Immature natural killer cell (primary cell): ENCODE data around the gene DCPS. TPM values are rescaled to one million over a fixed set of nuclear protein-coding genes. Genes with fewer than 3 reads are reported as not detected.
"Not testable (repeated sequence)": the region's sequence is repeated elsewhere in the genome, so short reads cannot be mapped to it uniquely, and the experiment has no call there.

ENCODE experiments used
- DNase-seq, 3 donors: peaks; one replicate each; pipeline ENCODE4 v3.0.0; 2022; ENCODE audit warnings: mixed read lengths in 1 of 3
- H3K27ac Mint-ChIP-seq, 6 donors: one replicate each; pipeline ENCODE4 v1.8.0; 2020; ENCODE audit warnings: mixed read lengths in 6 of 6, mild to moderate bottlenecking in 5 of 6, inconsistent platforms in 4 of 6, moderate library complexity in 3 of 6
- H3K27me3 Mint-ChIP-seq, 3 donors: one replicate each; pipeline ENCODE4 v1.8.0; 2020 to 2021; ENCODE audit warnings: low read depth in 3 of 3, mild to moderate bottlenecking in 3 of 3, mixed read lengths in 3 of 3, moderate library complexity in 3 of 3, inconsistent platforms in 1 of 3
- H3K36me3 Mint-ChIP-seq, 3 donors: one replicate each; pipeline ENCODE4 v1.8.0; 2020; ENCODE audit warnings: mixed read lengths in 3 of 3, inconsistent platforms in 2 of 3, mild to moderate bottlenecking in 2 of 3
- H3K4me1 Mint-ChIP-seq, 2 donors: one replicate each; pipeline ENCODE4 v1.8.0; 2020; ENCODE audit warnings: inconsistent platforms in 2 of 2, mild to moderate bottlenecking in 2 of 2, mixed read lengths in 2 of 2, moderate library complexity in 1 of 2
- H3K4me3 Mint-ChIP-seq, 5 donors: one replicate each; pipeline ENCODE4 v1.8.0; 2020; ENCODE audit warnings: mild to moderate bottlenecking in 5 of 5, mixed read lengths in 5 of 5, inconsistent platforms in 3 of 5, moderate library complexity in 3 of 5
- H3K9me3 Mint-ChIP-seq, 6 donors: one replicate each; pipeline ENCODE4 v1.8.0; 2020; ENCODE audit warnings: mild to moderate bottlenecking in 6 of 6, mixed read lengths in 6 of 6, inconsistent platforms in 4 of 6, moderate library complexity in 3 of 6
- polyA plus RNA-seq, 3 donors: library from polyadenylated mRNA; unstranded; fragments of 300-500 nt; fragmentation: Illumina TruSeq; gene quantifications; one replicate each; pipeline ENCODE4 v1.2.3, GENCODE V29; 2021

DCPS gene
- polyA plus RNA-seq, 3 donors from 2014 or later, result 33.1 to 65.7 (median 40.6) TPM

DNA sequence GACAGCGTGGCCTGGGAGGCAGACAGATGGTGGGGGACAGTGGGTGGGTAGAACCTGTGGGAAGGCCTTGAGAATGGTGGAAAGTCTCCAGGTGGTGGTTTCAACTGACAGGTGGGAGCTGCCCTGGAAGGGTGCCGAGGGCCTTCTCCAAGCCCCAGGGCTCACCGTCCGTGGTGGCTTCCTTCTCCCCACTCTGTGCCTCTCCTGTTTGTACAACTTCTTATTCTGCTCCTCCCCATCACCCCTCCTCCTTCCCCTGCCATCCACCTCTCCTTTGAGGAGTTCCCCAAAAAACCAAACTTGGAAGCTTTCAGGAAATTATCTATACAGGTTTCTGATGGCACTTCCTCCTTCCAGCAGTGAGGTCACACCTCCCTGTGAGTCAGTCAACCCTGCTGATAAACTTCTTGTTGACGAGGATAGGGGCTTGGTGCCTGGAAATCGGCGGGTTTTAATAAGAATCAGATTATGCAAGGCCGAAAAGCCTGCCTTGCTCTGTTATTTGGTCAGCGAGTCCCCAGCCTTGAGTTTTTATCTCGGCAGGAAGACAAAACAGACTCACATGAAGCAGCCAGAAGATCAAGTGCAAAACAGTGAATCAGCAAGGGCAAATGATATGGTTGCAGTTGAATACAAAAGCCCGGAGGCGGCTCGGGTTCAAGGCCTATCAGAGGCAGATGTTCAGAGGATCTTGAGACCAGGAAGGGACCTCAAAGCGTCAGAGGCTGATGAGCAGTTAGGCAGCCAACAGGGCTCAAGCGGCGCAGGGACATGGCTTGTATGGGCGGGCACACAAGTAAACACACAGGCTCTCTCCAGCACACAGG is 42.1 kb downstream of the DCPS start:
- H3K36me3 Mint-ChIP-seq, result peaks cover 19 to 37% (median 23%) of the 10 kb centered on the region in 3 donors
- no peaks in the 10 kb centered on the region for H3K9me3 Mint-ChIP-seq
- H3K27me3 Mint-ChIP-seq, result no peaks in the 10 kb centered on the region
- H3K4me3 Mint-ChIP-seq, result peak overlapping the region; percentile 2 to 51 (median 7)
- peaks cover 35 to 45% of the 10 kb centered on the region in 2 donors for H3K4me1 Mint-ChIP-seq
- no peak for DNase-seq
- H3K27ac Mint-ChIP-seq, result peak overlapping the region; percentile 87 to 96 (median 93)

DNA sequence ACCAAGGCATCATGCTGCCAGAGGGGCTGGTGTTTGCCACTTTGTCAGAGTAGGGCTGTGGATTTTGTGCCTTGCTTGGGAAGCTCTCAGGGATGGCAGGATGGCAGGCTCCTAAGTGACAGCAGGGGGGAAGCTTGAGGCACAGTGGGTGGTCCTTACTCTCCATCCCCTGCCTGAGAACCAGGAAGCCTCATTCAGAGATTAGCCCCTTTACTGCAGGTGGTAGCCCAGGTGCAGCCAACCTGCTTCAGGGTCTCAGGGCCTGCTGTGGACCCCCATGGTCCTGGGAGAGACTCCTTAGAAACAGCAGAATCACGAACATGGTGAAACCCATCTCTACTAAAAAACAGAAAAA is 42.7 kb downstream of the DCPS start:
- peaks cover 38 to 45% of the 10 kb centered on the region in 2 donors for H3K4me1 Mint-ChIP-seq
- peak overlapping the region in 2 of 5 donors; percentile 2 to 51 for H3K4me3 Mint-ChIP-seq
- no peaks in the 10 kb centered on the region for H3K27me3 Mint-ChIP-seq
- peaks cover 19 to 31% (median 23%) of the 10 kb centered on the region in 3 donors for H3K36me3 Mint-ChIP-seq
- H3K27ac Mint-ChIP-seq, result peak overlapping the region; percentile 87 to 96 (median 93)
- DNase-seq, result no peak
- H3K9me3 Mint-ChIP-seq, result no peaks in the 10 kb centered on the region

DNA sequence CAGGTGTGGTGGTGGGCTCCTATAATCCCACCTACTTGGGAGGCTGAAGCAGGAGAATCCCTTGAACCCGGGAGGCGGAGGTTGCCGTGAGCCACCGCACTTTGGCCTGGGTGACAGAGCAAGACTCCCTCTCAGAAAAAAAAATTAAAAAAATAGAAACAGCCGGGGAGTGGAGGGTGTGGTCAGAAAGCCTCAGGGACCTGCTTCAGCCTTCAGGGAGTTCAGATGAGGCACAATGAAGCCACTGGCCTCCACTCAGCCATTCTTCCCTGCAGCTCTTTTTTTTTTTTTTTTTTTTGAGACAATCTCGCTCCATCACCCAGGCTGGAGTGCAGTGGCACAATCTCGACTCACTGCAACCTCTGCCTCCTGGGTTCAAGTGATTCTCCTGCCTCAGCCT is 43.1 kb downstream of the DCPS start:
- DNase-seq, H3K27me3 Mint-ChIP-seq, H3K9me3 Mint-ChIP-seq, H3K4me3 Mint-ChIP-seq: not testable (repeated sequence)
- peaks cover 19 to 27% (median 23%) of the 10 kb centered on the region in 3 donors for H3K36me3 Mint-ChIP-seq
- peak overlapping the region; percentile 17 to 95 (median 90) for H3K27ac Mint-ChIP-seq
- peaks cover 42 to 45% of the 10 kb centered on the region in 2 donors for H3K4me1 Mint-ChIP-seq

DNA sequence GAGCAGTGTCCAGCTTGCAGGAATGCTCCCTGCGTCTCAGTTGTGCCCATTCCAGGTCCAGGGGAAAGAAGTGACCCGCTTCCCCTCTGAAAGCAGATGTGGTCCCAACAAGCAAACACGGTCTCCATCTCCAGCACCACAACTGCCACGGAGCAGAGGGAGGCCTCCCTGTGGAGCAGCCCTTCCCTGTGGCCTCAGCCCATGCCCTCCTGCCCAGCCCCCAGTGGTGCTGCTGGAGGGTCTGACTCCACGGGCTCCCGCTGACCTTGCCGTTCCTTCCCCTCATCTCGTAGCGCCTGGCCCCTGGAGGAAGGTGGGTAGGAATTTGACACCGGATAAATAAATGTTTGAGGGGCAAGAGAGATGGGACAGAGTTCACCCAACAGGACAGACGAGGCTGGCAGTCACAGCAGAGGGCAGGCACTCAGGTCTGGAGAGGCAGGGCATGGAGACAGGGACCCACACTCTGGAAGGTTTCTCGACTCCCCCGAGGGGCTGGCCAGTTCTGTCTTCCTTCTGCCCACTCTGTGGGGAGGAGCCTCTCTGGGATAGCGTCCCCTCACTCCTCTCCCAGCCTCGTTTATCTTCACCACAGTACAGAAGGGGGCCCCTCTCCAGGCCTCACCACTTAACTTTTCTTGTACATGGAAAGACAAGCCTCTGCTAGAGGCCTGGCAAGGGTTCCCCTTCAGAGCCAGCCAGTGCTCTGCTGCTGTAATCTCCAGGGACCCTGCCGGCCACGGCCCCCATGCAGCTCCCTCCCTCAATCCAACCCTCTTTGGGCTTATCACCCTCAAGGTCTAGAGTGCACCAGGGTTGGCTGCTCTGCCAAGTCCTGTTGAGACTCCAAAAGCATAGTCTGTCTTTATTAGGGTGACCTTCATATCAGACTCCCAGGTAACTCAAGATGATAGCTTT is 44.1 kb downstream of the DCPS start:
- H3K36me3 Mint-ChIP-seq, result peaks cover 19 to 25% (median 25%) of the 10 kb centered on the region in 3 donors
- H3K4me1 Mint-ChIP-seq, result peaks cover 48 to 50% of the 10 kb centered on the region in 2 donors
- H3K4me3 Mint-ChIP-seq, result no peak overlapping the region
- peaks cover 0 to 1% (median under 1%) of the 10 kb centered on the region in 3 donors for H3K27me3 Mint-ChIP-seq
- peak overlapping the region; percentile 17 to 95 (median 76) for H3K27ac Mint-ChIP-seq
- no peak for DNase-seq
- H3K9me3 Mint-ChIP-seq, result no peaks in the 10 kb centered on the region

DNA sequence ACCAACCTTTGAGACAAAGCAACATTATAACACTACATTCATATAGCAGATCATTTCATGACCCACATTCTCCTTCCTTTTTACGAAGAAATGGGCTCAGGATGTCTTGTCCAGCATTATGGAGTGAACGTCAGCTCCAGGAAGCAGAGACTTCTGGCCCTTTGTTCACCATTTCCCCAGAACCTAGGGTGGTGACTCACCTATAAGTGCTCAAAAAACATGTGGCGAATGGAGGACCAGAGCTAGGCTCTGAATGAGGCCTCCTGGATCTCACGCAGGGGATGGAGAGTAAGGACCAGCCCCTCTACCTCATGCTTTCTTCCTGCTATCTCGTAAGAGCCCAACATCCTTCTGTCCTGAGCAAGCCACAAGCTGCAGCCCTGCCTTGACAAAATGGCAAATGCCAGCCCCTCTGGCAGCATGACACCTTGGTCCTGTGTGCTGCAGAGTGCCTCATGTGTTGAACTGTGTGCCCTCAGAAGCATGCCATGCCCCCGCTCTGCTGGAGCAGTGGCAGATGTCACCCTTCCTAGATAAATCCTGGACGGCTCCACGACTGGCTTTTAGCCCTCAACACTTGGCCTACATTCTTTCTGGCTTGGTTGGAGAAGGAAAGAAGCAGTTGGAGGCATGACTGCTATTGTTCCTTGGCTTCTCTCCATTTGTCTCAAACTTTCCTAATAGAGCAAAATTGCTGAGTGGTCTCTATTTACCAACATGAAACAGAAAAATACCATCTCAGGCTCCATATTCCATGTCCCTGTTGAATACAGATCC is 45.1 kb downstream of the DCPS start:
- DNase-seq, result no peak
- no peak overlapping the region for H3K4me3 Mint-ChIP-seq
- H3K4me1 Mint-ChIP-seq, result peaks cover 58 to 60% of the 10 kb centered on the region in 2 donors
- no peaks in the 10 kb centered on the region for H3K9me3 Mint-ChIP-seq
- H3K27me3 Mint-ChIP-seq, result peaks cover 0 to 2% (median 2%) of the 10 kb centered on the region in 3 donors
- peak overlapping the region in 5 of 6 donors; percentile 17 to 95 (median 75) for H3K27ac Mint-ChIP-seq
- H3K36me3 Mint-ChIP-seq, result peaks cover 15 to 21% (median 20%) of the 10 kb centered on the region in 3 donors

DNA sequence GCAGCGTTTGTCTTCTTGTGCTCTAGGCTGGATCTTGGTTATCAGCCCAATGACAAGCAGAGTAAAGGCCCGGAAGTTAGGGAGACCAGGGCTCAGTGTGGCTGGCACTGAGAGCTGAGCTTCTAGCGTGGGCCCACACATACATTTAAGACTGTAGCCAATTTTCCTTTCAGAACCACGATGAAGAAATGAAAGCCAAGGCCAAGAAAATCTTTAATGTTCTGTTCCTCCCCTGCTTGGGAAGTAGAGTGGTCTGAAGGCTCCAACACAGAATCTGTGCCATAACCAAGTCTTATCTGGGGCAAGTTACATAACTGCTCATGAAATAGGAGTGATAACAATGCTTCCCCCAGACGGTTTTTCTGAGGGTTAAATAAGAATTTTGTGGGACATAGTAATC is 47.0 kb downstream of the DCPS start:
- no peaks in the 10 kb centered on the region for H3K9me3 Mint-ChIP-seq
- H3K27ac Mint-ChIP-seq, result peak overlapping the region; percentile 85 to 96 (median 93)
- H3K4me1 Mint-ChIP-seq, result peaks cover 65% of the 10 kb centered on the region in 2 donors
- peaks cover 6 to 11% (median 8%) of the 10 kb centered on the region in 3 donors for H3K27me3 Mint-ChIP-seq
- DNase-seq, result no peak
- H3K36me3 Mint-ChIP-seq, result peaks cover 11 to 20% (median 14%) of the 10 kb centered on the region in 3 donors
- peak overlapping the region in 3 of 5 donors; percentile 40 to 56 (median 43) for H3K4me3 Mint-ChIP-seq

DNA sequence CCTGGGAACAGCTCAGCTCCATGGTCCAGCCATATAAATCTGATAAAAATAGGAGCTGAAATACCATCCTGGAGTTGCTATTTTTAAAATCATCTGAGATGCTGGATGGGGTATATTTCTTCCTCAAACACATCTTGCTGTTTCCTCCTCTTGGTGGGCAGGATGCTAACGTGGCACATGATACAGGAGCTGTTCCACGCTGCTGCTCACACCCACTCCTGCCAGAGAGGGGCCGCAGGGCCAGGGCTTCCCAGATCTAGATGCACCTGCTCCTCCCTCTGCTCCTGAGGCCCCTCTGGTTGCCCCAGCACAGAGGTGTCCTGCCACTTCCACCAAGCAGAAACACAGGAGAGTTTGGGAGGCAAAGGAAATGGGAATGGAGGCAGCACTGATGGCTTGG is 48.3 kb downstream of the DCPS start:
- H3K27ac Mint-ChIP-seq, result peak overlapping the region; percentile 76 to 96 (median 93)
- no peak for DNase-seq

DNA sequence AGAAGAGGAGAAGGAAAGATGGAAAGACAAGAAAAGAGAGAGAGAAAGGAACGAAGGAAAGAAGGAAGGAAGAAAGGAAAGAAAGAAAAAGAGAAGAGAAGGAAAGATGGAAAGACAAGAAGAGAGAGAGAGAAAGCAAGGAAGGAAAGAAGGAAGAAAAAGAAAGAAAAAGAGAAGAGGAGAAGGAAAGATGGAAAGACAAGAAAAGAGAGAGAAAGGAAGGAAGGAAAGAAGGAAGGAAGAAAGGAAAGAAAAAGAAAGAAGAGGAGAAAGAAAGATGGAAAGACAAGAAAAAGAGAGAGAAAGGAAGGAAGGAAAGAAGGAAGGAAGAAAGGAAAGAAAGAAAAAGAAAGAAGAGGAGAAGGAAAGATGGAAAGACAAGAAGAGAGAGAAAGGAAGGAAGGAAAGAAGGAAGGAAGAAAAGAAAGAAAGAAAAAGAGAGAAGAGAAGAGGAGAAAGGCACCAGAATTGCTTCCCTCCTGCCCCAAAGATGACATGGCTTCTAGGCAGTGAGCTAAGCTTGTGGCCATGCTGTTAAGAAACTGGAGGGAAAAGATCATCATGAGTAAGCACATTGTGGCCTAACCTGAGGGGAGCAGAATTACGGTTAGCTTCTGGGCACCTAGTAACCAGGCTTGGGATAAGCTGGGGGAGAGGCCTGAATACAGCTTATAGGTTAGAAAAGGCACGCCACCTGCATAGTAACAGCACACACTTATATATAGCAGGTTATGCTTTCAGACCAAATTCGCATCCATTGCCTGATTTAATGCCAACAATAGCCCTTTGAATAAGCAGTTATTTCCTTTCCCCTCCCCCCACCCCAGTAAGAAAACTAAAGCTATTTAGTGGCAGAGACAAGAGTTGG is 49.3 kb downstream of the DCPS start:
- Mint-ChIP-seq H3K36me3 (peaks cover 7 to 13% (median 9%) of the 10 kb centered on the region in 3 donors), H3K27ac (peak overlapping the region; percentile 76 to 96 (median 93)), H3K4me1 (peaks cover 73% of the 10 kb centered on the region in 2 donors), H3K27me3 (peaks cover 8 to 17% (median 11%) of the 10 kb centered on the region in 3 donors), H3K9me3 (no peaks in the 10 kb centered on the region), H3K4me3 (peak overlapping the region; percentile 60 to 80 (median 79))
- DNase-seq, result no peak

More for the DNA sequence above, 48.3 kb downstream of the DCPS start:
- H3K9me3 Mint-ChIP-seq, result no peaks in the 10 kb centered on the region
- H3K4me3 Mint-ChIP-seq, result peak overlapping the region in 4 of 5 donors; percentile 71 to 80 (median 79)
- H3K36me3 Mint-ChIP-seq, result peaks cover 7 to 14% (median 9%) of the 10 kb centered on the region in 3 donors
- peaks cover 8 to 14% (median 11%) of the 10 kb centered on the region in 3 donors for H3K27me3 Mint-ChIP-seq
- peaks cover 63 to 68% of the 10 kb centered on the region in 2 donors for H3K4me1 Mint-ChIP-seq

DNA sequence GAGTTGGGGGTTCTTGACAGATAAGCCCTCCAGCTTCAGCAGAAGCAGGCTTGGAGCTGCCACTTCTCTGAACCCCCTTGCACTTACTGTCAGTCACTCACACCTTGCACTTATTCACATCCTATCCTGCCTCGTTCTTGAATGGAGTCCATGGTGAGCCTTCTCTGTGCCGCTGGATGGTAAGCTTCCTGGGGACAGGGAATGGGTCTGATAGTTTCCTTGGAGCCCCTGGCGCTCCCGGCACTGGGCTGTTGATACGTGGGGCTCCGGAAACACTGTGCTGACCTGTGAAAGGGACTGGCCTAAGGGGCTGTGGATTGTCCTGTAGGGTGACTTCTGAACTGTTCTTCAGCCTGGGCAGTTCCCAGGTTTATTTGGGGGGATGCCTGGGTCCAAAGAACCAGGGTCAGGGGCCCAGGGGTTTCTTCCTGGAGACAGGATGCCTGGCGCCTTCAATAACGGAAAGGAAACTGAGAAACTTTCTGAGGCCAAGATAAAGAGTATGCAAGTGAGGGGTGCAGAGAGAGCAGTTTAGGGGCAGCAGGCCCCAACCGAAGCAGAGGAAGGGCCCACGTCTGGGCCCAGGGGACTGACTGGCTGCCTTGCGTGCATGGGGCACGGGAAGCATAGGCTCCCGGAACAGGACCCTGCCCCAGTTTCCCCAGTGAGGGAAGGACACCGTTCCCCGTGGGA is 50.9 kb downstream of the DCPS start:
- no peaks in the 10 kb centered on the region for H3K9me3 Mint-ChIP-seq
- peak in 2 of 3 donors; percentile 21 to 36 for DNase-seq
- H3K27me3 Mint-ChIP-seq, result peaks cover 8 to 17% (median 11%) of the 10 kb centered on the region in 3 donors
- H3K4me1 Mint-ChIP-seq, result peaks cover 78 to 81% of the 10 kb centered on the region in 2 donors
- H3K27ac Mint-ChIP-seq, result peak overlapping the region; percentile 87 to 98 (median 96)
- peaks cover 3 to 7% (median 4%) of the 10 kb centered on the region in 3 donors for H3K36me3 Mint-ChIP-seq
- H3K4me3 Mint-ChIP-seq, result peak overlapping the region; percentile 88 to 96 (median 94)

DNA sequence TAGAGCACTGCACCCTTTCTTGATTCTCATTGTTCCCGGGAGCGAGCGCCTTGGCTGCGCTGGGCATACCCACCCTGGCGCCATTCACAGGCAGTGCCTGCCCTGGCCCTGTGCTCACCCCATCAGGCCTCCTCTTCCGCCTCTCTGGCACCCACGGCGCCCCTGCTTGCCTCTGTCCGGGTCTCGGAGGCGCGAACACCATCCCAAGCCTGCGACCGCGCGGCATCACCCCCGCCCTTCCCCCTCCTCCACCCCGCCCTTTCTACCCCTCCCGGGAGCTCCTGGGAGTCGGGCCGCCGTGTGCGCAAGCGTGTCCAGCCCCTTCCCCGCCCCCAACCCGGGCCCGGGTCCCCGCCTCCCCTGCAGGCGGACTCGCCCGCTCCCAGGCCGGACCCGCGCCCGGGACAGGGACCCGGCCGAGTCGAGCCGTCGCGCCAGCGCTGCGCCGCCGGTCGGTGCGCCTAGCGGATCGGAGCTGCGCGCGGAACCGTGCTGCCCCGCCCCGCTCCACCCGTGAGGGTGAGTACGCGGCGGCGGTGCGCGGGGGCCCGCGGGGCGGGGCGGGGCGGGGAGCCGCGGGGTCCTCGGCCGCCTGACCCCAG is 51.6 kb downstream of the DCPS start, which contains the start of gene ST3GAL4:
ST3GAL4 (plus strand) TSS at position 363 of the 602 bp plus-strand sequence. CDS start 50,470 bp downstream, outside the sequence.
- peaks cover 76 to 79% of the 10 kb centered on the region in 2 donors for H3K4me1 Mint-ChIP-seq
- DNase-seq, result peak; percentile 75 to 83 (median 81)
- peak within 1 kb of the TSS; percentile 87 to 98 (median 96) for H3K27ac Mint-ChIP-seq
- H3K4me3 Mint-ChIP-seq, result peak within 1 kb of the TSS; percentile 88 to 96 (median 94)
- no peaks in the 10 kb centered on the region for H3K9me3 Mint-ChIP-seq
- peaks cover 8 to 17% (median 11%) of the 10 kb centered on the region in 3 donors for H3K27me3 Mint-ChIP-seq
- H3K36me3 Mint-ChIP-seq, result peaks cover 3 to 6% (median 4%) of the 10 kb centered on the region in 3 donors
